Measurements from ENCODE around the gene SLC46A2.
A peak's percentile ranks its signal among the peaks of the same experiment; 100 is the strongest.

SLC46A2 gene

GRCh38 chr9:112925058-112925641, 34.5 kb upstream of the SLC46A2 start:
- Histone ChIP-seq H3K4me1 (ENCODE audit: insufficient read depth, low read length, severe bottlenecking) (no peaks in the 10 kb centered on the region), H3K9me2 (ENCODE audit: low read depth, low read length) (no peaks in the 10 kb centered on the region), H3F3A (ENCODE audit: insufficient read depth, low read length) (no peaks in the 10 kb centered on the region), H3K79me2 (ENCODE audit: insufficient read depth, low read length) (no peaks in the 10 kb centered on the region), H3K9ac (ENCODE audit: low read length) (no peak overlapping the region), H3K4me3 (ENCODE audit: low read depth, low read length, poor library complexity, severe bottlenecking) (no peak overlapping the region), H3K9me3 (ENCODE audit: low read length) (no peaks in the 10 kb centered on the region), H2AFZ (ENCODE audit: low read length) (no peak overlapping the region), H3K36me3 (ENCODE audit: insufficient read depth, low read length) (no peaks in the 10 kb centered on the region), H3K27me3 (ENCODE audit: insufficient read depth, low read length) (no peaks in the 10 kb centered on the region; the same call in 1 of the 2 replicates), H3K27ac (ENCODE audit: low read depth, low read length, poor library complexity, severe bottlenecking) (no peak overlapping the region), H4K20me1 (ENCODE audit: insufficient read depth, low read length) (no peaks in the 10 kb centered on the region), H3K4me2 (ENCODE audit: low read length) (no peak overlapping the region)
- TF ChIP-seq CTCF (IDR thresholded peaks at IDR 0.05; ENCODE audit: low read length) (peak; percentile 65), EZH2 (IDR thresholded peaks at IDR 0.05; ENCODE audit: borderline replicate concordance, low read length) (no peak)

GRCh38 chr9:112921549-112921948, 30.9 kb upstream of the SLC46A2 start:
- Histone ChIP-seq H3K79me2 (ENCODE audit: insufficient read depth, low read length) (no peaks in the 10 kb centered on the region), H3K4me1 (ENCODE audit: insufficient read depth, low read length, severe bottlenecking) (no peaks in the 10 kb centered on the region), H3K4me2 (ENCODE audit: low read length) (no peak overlapping the region), H2AFZ (ENCODE audit: low read length) (no peak overlapping the region), H3K36me3 (ENCODE audit: insufficient read depth, low read length) (no peaks in the 10 kb centered on the region), H3K9me2 (ENCODE audit: low read depth, low read length) (no peaks in the 10 kb centered on the region), H3K9ac (ENCODE audit: low read length) (no peak overlapping the region), H3K27me3 (ENCODE audit: insufficient read depth, low read length) (no peaks in the 10 kb centered on the region), H3K9me3 (ENCODE audit: low read length) (no peaks in the 10 kb centered on the region), H3K4me3 (ENCODE audit: low read depth, low read length, poor library complexity, severe bottlenecking) (no peak overlapping the region), H4K20me1 (ENCODE audit: insufficient read depth, low read length) (no peaks in the 10 kb centered on the region), H3F3A (ENCODE audit: insufficient read depth, low read length) (no peaks in the 10 kb centered on the region), H3K27ac (ENCODE audit: low read depth, low read length, poor library complexity, severe bottlenecking) (no peak overlapping the region)
- TF ChIP-seq EZH2 (IDR thresholded peaks at IDR 0.05; ENCODE audit: borderline replicate concordance, low read length) (no peak), CTCF (IDR thresholded peaks at IDR 0.05; ENCODE audit: low read length) (peak; percentile 65; the same call in 1 of the 2 replicates)

GRCh38 chr9:112917987-112918362, 27.3 kb upstream of the SLC46A2 start:
- Histone ChIP-seq H3K9ac (ENCODE audit: low read length) (no peak overlapping the region), H3K9me2 (ENCODE audit: low read depth, low read length) (no peaks in the 10 kb centered on the region), H3K79me2 (ENCODE audit: insufficient read depth, low read length) (no peaks in the 10 kb centered on the region), H3F3A (ENCODE audit: insufficient read depth, low read length) (no peaks in the 10 kb centered on the region), H4K20me1 (ENCODE audit: insufficient read depth, low read length) (no peaks in the 10 kb centered on the region), H3K27me3 (ENCODE audit: insufficient read depth, low read length) (no peaks in the 10 kb centered on the region), H3K36me3 (ENCODE audit: insufficient read depth, low read length) (no peaks in the 10 kb centered on the region), H3K4me1 (ENCODE audit: insufficient read depth, low read length, severe bottlenecking) (no peaks in the 10 kb centered on the region), H3K27ac (ENCODE audit: low read depth, low read length, poor library complexity, severe bottlenecking) (no peak overlapping the region), H3K4me2 (ENCODE audit: low read length) (no peak overlapping the region), H3K9me3 (ENCODE audit: low read length) (no peaks in the 10 kb centered on the region), H3K4me3 (ENCODE audit: low read depth, low read length, poor library complexity, severe bottlenecking) (no peak overlapping the region), H2AFZ (ENCODE audit: low read length) (no peak overlapping the region)
- no peak for TF ChIP-seq EZH2 (IDR thresholded peaks at IDR 0.05; ENCODE audit: borderline replicate concordance, low read length)
- no peak for TF ChIP-seq CTCF (IDR thresholded peaks at IDR 0.05; ENCODE audit: low read length)

Data from OCI-LY1 (cell line).